ENCODE results near the gene CDK1.
"Not testable (repeated sequence)": the region's sequence is repeated elsewhere in the genome, so short reads cannot be mapped to it uniquely, and the experiment has no call there.

CDK1 gene

DNA sequence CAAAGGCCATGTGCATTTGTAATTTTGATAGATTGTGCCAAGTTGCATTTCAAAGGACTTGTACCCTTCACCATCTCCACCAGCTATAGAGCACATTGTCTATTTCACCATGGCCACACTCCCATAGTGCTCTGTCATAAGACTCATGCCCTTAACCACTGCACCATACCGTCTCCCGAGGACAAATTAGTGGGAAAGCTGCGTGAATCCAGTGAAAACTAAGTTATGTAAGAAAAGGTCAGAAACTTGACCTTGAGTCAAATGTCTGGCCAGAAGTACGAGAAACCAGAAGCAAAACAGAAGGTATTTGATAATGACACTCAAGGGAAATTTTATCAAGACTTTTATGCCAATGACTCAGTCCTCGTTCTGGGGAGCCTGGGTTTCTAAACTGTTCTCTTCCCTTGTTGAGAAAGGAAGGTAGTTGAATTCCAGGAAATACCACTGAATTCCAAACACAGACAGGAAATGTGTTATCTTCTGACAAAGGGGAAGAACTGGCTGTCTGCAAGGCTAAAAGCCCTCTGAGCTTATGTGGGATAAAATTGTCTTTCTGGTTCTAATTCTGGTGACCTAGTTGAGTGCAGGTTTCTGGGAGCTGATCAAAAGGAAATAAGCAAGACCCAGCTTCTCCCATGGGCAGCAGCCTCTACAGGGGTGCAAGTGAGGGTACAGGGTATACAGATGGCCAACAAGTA is 49.7 kb downstream of the CDK1 start:
- TF ChIP-seq, protein P1, sequence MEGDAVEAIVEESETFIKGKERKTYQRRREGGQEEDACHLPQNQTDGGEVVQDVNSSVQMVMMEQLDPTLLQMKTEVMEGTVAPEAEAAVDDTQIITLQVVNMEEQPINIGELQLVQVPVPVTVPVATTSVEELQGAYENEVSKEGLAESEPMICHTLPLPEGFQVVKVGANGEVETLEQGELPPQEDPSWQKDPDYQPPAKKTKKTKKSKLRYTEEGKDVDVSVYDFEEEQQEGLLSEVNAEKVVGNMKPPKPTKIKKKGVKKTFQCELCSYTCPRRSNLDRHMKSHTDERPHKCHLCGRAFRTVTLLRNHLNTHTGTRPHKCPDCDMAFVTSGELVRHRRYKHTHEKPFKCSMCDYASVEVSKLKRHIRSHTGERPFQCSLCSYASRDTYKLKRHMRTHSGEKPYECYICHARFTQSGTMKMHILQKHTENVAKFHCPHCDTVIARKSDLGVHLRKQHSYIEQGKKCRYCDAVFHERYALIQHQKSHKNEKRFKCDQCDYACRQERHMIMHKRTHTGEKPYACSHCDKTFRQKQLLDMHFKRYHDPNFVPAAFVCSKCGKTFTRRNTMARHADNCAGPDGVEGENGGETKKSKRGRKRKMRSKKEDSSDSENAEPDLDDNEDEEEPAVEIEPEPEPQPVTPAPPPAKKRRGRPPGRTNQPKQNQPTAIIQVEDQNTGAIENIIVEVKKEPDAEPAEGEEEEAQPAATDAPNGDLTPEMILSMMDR (IDR thresholded peaks at IDR 0.05; ENCODE audit: low read depth, low read length): no peak
- TF ChIP-seq EZH2phosphoT487 (IDR thresholded peaks at IDR 0.05; ENCODE audit: low read depth): no peak
- Histone ChIP-seq H2AFZ (ENCODE audit: low read depth, low read length) (no peak overlapping the region), H3K27me3 (ENCODE audit: low read depth, low read length) (no peaks in the 10 kb centered on the region), H3K9me3 (ENCODE audit: insufficient read depth, low read length) (no peaks in the 10 kb centered on the region), H3K4me3 (ENCODE audit: low read length) (no peak overlapping the region), H3K9ac (ENCODE audit: low read length) (no peak overlapping the region), H3K4me2 (ENCODE audit: low read length) (no peak overlapping the region), H3K79me2 (ENCODE audit: low read length) (no peaks in the 10 kb centered on the region), H4K20me1 (ENCODE audit: insufficient read depth, low read length) (no peaks in the 10 kb centered on the region), H3K4me1 (ENCODE audit: low read length) (no peaks in the 10 kb centered on the region), H3K27ac (ENCODE audit: low read length) (no peak overlapping the region), H3K36me3 (replicated peaks; ENCODE audit: low read depth, low read length) (no peaks in the 10 kb centered on the region)

DNA sequence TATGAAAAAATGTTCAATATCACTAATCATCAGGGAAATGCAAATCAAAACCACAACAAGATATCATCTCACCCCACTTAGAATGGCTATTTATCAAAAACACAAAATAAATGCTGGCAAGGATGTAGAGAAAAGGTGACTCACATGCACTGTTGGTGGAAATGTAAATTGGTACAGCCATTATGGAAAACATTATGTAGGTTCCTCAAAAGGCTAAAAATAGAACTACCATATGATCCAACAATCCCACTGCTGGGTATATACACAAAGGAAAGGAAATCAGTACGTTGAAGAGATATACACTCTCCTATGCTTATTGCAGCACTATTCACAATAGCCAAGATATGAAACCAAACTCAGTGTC is 50.2 kb downstream of the CDK1 start:
- no peaks in the 10 kb centered on the region for H3K9me3 ChIP-seq (ENCODE audit: insufficient read depth, low read length)
- H3K4me1 ChIP-seq (ENCODE audit: low read length): no peaks in the 10 kb centered on the region
- no peak overlapping the region for H3K4me3 ChIP-seq (ENCODE audit: low read length)
- H2AFZ ChIP-seq (ENCODE audit: low read depth, low read length): no peak overlapping the region
- H3K27ac ChIP-seq (ENCODE audit: low read length): no peak overlapping the region
- no peak overlapping the region for H3K9ac ChIP-seq (ENCODE audit: low read length)
- H3K79me2 ChIP-seq (ENCODE audit: low read length): no peaks in the 10 kb centered on the region
- no peaks in the 10 kb centered on the region for H4K20me1 ChIP-seq (ENCODE audit: insufficient read depth, low read length)
- TF ChIP-seq, protein P1 (IDR thresholded peaks at IDR 0.05; ENCODE audit: low read depth, low read length): no peak
- TF ChIP-seq EZH2phosphoT487 (IDR thresholded peaks at IDR 0.05; ENCODE audit: low read depth): no peak
- H3K4me2 ChIP-seq (ENCODE audit: low read length): no peak overlapping the region
- no peaks in the 10 kb centered on the region for H3K27me3 ChIP-seq (ENCODE audit: low read depth, low read length)
- no peaks in the 10 kb centered on the region for H3K36me3 ChIP-seq (replicated peaks; ENCODE audit: low read depth, low read length)

DNA sequence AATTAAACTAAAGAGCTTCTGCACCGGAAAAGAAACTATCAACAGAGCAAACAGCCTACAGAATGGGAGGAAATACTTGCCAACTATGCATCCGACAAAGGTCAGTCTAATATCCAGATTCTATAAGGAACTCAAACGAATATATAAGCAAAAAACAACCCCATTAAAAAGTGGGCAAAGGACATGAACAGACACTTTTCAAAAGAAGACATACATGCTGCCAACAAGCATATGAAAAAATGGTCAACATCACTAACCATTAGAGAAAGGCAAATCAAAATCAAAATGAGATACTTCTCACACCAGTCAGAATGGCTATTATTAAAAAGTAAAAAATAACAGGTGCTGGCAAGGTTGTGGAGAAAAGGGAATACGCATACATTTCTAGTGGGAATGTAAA is 53.9 kb downstream of the CDK1 start:
- H4K20me1 ChIP-seq (ENCODE audit: insufficient read depth, low read length); H3K27ac ChIP-seq (ENCODE audit: low read length); H3K9ac ChIP-seq (ENCODE audit: low read length); H3K4me1 ChIP-seq (ENCODE audit: low read length); H2AFZ ChIP-seq (ENCODE audit: low read depth, low read length); H3K9me3 ChIP-seq (ENCODE audit: insufficient read depth, low read length); H3K79me2 ChIP-seq (ENCODE audit: low read length); H3K4me2 ChIP-seq (ENCODE audit: low read length); H3K36me3 ChIP-seq (replicated peaks; ENCODE audit: low read depth, low read length); H3K27me3 ChIP-seq (ENCODE audit: low read depth, low read length); H3K4me3 ChIP-seq (ENCODE audit: low read length): not testable (repeated sequence)

DNA sequence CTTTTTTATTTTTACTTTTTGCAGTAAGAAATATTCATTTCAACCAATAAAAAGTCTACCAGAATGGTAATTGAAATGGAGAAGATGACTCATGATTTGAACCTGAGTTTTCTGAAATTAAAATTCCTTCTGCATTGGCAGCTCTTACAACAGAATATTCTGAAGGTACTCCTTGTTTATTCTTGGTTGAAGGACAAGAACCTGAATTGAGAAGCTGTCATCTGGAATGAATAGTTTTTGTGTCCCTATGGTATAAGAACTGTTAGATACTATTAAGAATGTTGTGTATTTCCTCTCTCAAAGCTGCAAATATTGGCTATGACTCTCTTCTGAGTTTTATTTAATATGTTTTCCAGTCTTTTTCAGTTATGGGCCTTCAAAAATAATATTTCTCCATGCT is 56.1 kb downstream of the CDK1 start:
- Histone ChIP-seq H3K36me3 (replicated peaks; ENCODE audit: low read depth, low read length) (no peaks in the 10 kb centered on the region), H3K27ac (ENCODE audit: low read length) (no peak overlapping the region), H4K20me1 (ENCODE audit: insufficient read depth, low read length) (no peaks in the 10 kb centered on the region), H3K4me2 (ENCODE audit: low read length) (no peak overlapping the region), H3K9ac (ENCODE audit: low read length) (no peak overlapping the region), H3K4me3 (ENCODE audit: low read length) (no peak overlapping the region), H3K79me2 (ENCODE audit: low read length) (no peaks in the 10 kb centered on the region), H3K27me3 (ENCODE audit: low read depth, low read length) (no peaks in the 10 kb centered on the region), H3K9me3 (ENCODE audit: insufficient read depth, low read length) (no peaks in the 10 kb centered on the region), H2AFZ (ENCODE audit: low read depth, low read length) (no peak overlapping the region), H3K4me1 (ENCODE audit: low read length) (no peaks in the 10 kb centered on the region)
- no peak for TF ChIP-seq EZH2phosphoT487 (IDR thresholded peaks at IDR 0.05; ENCODE audit: low read depth)
- TF ChIP-seq, protein P1 (IDR thresholded peaks at IDR 0.05; ENCODE audit: low read depth, low read length): no peak
